Measurements from ENCODE around the gene POC1A.

The POC1A gene

DNA sequence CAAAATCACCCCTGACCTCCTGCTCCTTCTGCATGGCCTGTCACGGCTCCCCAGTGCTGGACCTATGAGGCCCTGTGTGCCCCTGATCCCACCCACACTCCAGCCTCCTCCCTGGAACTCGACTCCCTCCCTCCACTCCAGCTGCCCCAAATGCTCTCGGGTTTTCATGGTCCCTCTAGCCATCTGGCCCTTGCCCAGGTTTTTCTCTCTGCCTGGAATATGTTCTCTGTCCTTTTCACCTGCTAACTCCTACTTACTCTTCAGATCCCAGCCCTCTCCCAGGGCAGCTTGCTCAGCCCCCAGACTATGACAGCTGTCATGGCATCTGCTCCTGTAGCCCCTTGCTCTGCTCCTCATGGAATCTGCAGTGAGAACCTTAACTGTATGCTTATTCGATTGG lies 128.2 kb downstream of the POC1A start:
- DNase-seq (ENCODE audit: low read depth in 2 of 2) = no peak

- no peak for DNase-seq (ENCODE audit: low read depth in 2 of 2)
Measured at GRCh38 chr3:52025453-52025852, 128.8 kb downstream of the POC1A start.
